ENCODE data around the gene SH3RF3. TPM values are rescaled to one million over a fixed set of nuclear protein-coding genes. Genes with fewer than 3 reads are reported as not detected.

Gene SH3RF3
- total RNA-seq, 1 donor from 2014 or later, result 7.3 TPM

DNA sequence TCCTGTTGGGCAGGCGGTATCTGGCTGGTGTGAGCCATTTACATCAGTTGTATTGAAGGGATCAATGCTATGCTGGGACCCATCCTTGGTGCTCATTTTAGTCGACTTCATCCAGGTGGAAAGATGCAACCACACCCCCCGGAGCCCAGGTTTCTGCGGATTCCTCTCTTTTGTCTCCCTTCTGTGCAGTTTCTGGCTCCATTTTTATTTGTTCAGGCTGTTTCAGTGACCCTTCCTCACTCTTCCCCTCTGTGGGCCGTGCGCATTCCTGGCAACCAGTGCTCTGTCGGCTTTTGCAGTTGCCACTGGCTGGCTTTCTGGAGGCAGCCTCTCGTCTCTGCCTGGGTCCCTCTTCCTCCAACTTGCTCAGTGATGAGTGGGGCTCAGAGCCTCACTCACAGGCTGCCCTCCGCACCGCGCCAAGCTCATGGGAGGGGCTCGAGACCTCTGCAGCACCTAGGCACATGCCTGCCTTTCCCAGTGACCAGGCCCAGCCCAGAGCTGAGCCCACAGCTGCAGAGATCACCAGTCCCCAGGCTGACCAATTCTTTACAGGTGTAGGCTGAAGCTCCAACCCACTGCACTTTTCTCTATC is 12.1 kb downstream of the SH3RF3 start:
- Histone ChIP-seq H3K79me2 (ENCODE audit: insufficient read depth, low read length) (peaks cover 50% of the 10 kb centered on the region), H3K9me3 (ENCODE audit: insufficient read depth, low read depth, low read length) (no peaks in the 10 kb centered on the region), H3K4me2 (ENCODE audit: low read length) (no peak overlapping the region), H3K4me3 (ENCODE audit: insufficient read depth, low read depth, low read length) (no peak overlapping the region), H3K36me3 (ENCODE audit: insufficient read depth, low read length) (no peaks in the 10 kb centered on the region), H3K4me1 (ENCODE audit: insufficient read depth, low read length) (no peaks in the 10 kb centered on the region), H2AFZ (ENCODE audit: low read depth, low read length) (no peak overlapping the region), H3K9ac (ENCODE audit: low read length) (no peak overlapping the region), H3K27ac (ENCODE audit: low read depth, low read length) (no peak overlapping the region), H3K27me3 (ENCODE audit: insufficient read depth, low read length) (no peaks in the 10 kb centered on the region), H4K20me1 (ENCODE audit: insufficient read depth, low read length) (peaks cover 82% of the 10 kb centered on the region)
- Mint-ChIP-seq H3K27ac (ENCODE audit: unreplicated experiment) (no peak overlapping the region), H3K4me1 (ENCODE audit: low read depth, unreplicated experiment) (peaks cover 4% of the 10 kb centered on the region), H3K27me3 (ENCODE audit: low read depth, unreplicated experiment) (peaks cover 35% of the 10 kb centered on the region), H3K4me3 (ENCODE audit: unreplicated experiment) (no peak overlapping the region), H3K9me3 (ENCODE audit: unreplicated experiment) (no peaks in the 10 kb centered on the region), H3K36me3 (ENCODE audit: low read depth, unreplicated experiment) (no peaks in the 10 kb centered on the region)
- FAIRE-seq, result no peak
- TF ChIP-seq, protein P1, sequence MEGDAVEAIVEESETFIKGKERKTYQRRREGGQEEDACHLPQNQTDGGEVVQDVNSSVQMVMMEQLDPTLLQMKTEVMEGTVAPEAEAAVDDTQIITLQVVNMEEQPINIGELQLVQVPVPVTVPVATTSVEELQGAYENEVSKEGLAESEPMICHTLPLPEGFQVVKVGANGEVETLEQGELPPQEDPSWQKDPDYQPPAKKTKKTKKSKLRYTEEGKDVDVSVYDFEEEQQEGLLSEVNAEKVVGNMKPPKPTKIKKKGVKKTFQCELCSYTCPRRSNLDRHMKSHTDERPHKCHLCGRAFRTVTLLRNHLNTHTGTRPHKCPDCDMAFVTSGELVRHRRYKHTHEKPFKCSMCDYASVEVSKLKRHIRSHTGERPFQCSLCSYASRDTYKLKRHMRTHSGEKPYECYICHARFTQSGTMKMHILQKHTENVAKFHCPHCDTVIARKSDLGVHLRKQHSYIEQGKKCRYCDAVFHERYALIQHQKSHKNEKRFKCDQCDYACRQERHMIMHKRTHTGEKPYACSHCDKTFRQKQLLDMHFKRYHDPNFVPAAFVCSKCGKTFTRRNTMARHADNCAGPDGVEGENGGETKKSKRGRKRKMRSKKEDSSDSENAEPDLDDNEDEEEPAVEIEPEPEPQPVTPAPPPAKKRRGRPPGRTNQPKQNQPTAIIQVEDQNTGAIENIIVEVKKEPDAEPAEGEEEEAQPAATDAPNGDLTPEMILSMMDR (IDR thresholded peaks at IDR 0.05; ENCODE audit: insufficient read depth, low read depth, low read length), result no peak
- no peak for TF ChIP-seq EZH2 (IDR thresholded peaks at IDR 0.05; ENCODE audit: insufficient read depth, low read length)
- DNase-seq (ENCODE audit: low read depth), result no peak

GRCh38 chr2:109141727-109142283 is 12.8 kb downstream of the SH3RF3 start:
- peaks cover 78% of the 10 kb centered on the region for H4K20me1 ChIP-seq (ENCODE audit: insufficient read depth, low read length)
- H3K4me1 Mint-ChIP-seq (ENCODE audit: low read depth, unreplicated experiment), result peaks cover 4% of the 10 kb centered on the region

More at GRCh38 chr2:109141727-109142283, 12.8 kb downstream of the SH3RF3 start:
- H3K27ac Mint-ChIP-seq (ENCODE audit: unreplicated experiment), result no peak overlapping the region
- no peak overlapping the region for H3K4me3 ChIP-seq (ENCODE audit: insufficient read depth, low read depth, low read length)
- H3K9ac ChIP-seq (ENCODE audit: low read length), result no peak overlapping the region
- H3K27ac ChIP-seq (ENCODE audit: low read depth, low read length), result no peak overlapping the region
- DNase-seq (ENCODE audit: low read depth) (no peak), FAIRE-seq (no peak)
- H3K27me3 Mint-ChIP-seq (ENCODE audit: low read depth, unreplicated experiment), result peaks cover 29% of the 10 kb centered on the region
- H3K27me3 ChIP-seq (ENCODE audit: insufficient read depth, low read length), result no peaks in the 10 kb centered on the region
- TF ChIP-seq, protein P1 (IDR thresholded peaks at IDR 0.05; ENCODE audit: insufficient read depth, low read depth, low read length), result no peak
- TF ChIP-seq EZH2 (IDR thresholded peaks at IDR 0.05; ENCODE audit: insufficient read depth, low read length), result no peak
- H3K79me2 ChIP-seq (ENCODE audit: insufficient read depth, low read length), result peaks cover 45% of the 10 kb centered on the region
- H3K9me3 ChIP-seq (ENCODE audit: insufficient read depth, low read depth, low read length), result no peaks in the 10 kb centered on the region
- no peaks in the 10 kb centered on the region for H3K4me1 ChIP-seq (ENCODE audit: insufficient read depth, low read length)
- H3K9me3 Mint-ChIP-seq (ENCODE audit: unreplicated experiment), result no peaks in the 10 kb centered on the region
- H2AFZ ChIP-seq (ENCODE audit: low read depth, low read length), result no peak overlapping the region
- H3K36me3 ChIP-seq (ENCODE audit: insufficient read depth, low read length), result no peaks in the 10 kb centered on the region
- no peaks in the 10 kb centered on the region for H3K36me3 Mint-ChIP-seq (ENCODE audit: low read depth, unreplicated experiment)
- H3K4me3 Mint-ChIP-seq (ENCODE audit: unreplicated experiment), result no peak overlapping the region
- no peak overlapping the region for H3K4me2 ChIP-seq (ENCODE audit: low read length)
